Keratinocyte (primary cell): ENCODE measurements around the gene XPNPEP2. TPM values are rescaled to one million over a fixed set of nuclear protein-coding genes. Genes with fewer than 3 reads are reported as not detected.

Experiments used
- DNase-seq: peaks from one replicate; pipeline ENCODE4 v3.0.0-alpha.2; 2011; ENCODE audit warnings: low read depth, missing footprints, low spot score
- FAIRE-seq: peaks from 2 replicates; lab custom pipeline; 2011; peaks lifted over from hg19 to GRCh38; lab: Jason Lieb, UNC
- H2AFZ ChIP-seq: 2 replicates; pipeline ENCODE4 v1.6.0; 2012; ENCODE audit warnings: low read length, control low read depth, inconsistent platforms; ENCODE audit not compliant: control insufficient read depth
- H3K27ac ChIP-seq: 2 replicates; pipeline ENCODE4 v1.5.1; 2011; ENCODE audit warnings: low read length; ENCODE audit not compliant: control insufficient read depth, insufficient read depth
- H3K27me3 ChIP-seq: 3 replicates; pipeline ENCODE4 v1.6.0; 2011; ENCODE audit warnings: low read length; ENCODE audit not compliant: control insufficient read depth, insufficient read depth; ENCODE audit errors: extremely low read depth
- H3K36me3 ChIP-seq, 2 experiments: 2 replicates in 1 of 2; 3 replicates in 1 of 2; pipeline ENCODE4 v1.5.1; 2011; ENCODE audit warnings: low read length in 2 of 2, mild to moderate bottlenecking in 1 of 2; ENCODE audit not compliant: control insufficient read depth in 2 of 2, insufficient read depth in 2 of 2; ENCODE audit errors: extremely low read depth in 1 of 2
- H3K4me1 ChIP-seq: 3 replicates; pipeline ENCODE4 v1.5.1; 2011; ENCODE audit warnings: low read length; ENCODE audit not compliant: control insufficient read depth, insufficient read depth; ENCODE audit errors: extremely low read depth
- H3K4me2 ChIP-seq: 3 replicates; pipeline ENCODE4 v1.6.0; 2011; ENCODE audit warnings: low read depth, low read length; ENCODE audit not compliant: control insufficient read depth, insufficient read depth; ENCODE audit errors: extremely low read depth
- H3K4me3 ChIP-seq, 3 experiments: fragments of 200-600 bp in 1 of 3; sonication (generic) in 1 of 3; 2 replicates in 2 of 3; 3 replicates in 1 of 3; pipeline ENCODE4 v1.5.1; 2011 to 2016; ENCODE audit warnings: low read length in 3 of 3, mild to moderate bottlenecking in 3 of 3, control low read depth in 2 of 3, inconsistent platforms in 1 of 3, low read depth in 1 of 3, mixed read lengths in 1 of 3, mixed run types in 1 of 3, moderate library complexity in 1 of 3; ENCODE audit not compliant: control insufficient read depth in 2 of 3, insufficient read depth in 2 of 3; ENCODE audit errors: extremely low read depth in 1 of 3
- H3K79me2 ChIP-seq: 2 replicates; pipeline ENCODE4 v1.6.0; 2012; ENCODE audit warnings: low read length; ENCODE audit not compliant: control insufficient read depth, insufficient read depth
- H3K9ac ChIP-seq: 3 replicates; pipeline ENCODE4 v1.6.0; 2011; ENCODE audit warnings: low read length; ENCODE audit not compliant: control insufficient read depth, insufficient read depth; ENCODE audit errors: extremely low read depth
- H3K9me1 ChIP-seq: 3 replicates; pipeline ENCODE4 v1.6.0; 2011; ENCODE audit warnings: low read length; ENCODE audit not compliant: control insufficient read depth, insufficient read depth; ENCODE audit errors: extremely low read depth
- H3K9me3 ChIP-seq: 2 replicates; pipeline ENCODE4 v1.5.1; 2012; ENCODE audit warnings: low read depth, low read length; ENCODE audit not compliant: control insufficient read depth
- H4K20me1 ChIP-seq: 3 replicates; pipeline ENCODE4 v1.6.0; 2011; ENCODE audit warnings: low read length; ENCODE audit not compliant: control insufficient read depth, insufficient read depth; ENCODE audit errors: extremely low read depth
- CTCF ChIP-seq, 3 experiments: IDR thresholded peaks in 1 of 3; conservative IDR thresholded peaks in 1 of 3; optimal IDR thresholded peaks in 1 of 3; 2 replicates in 2 of 3; 3 replicates in 1 of 3; pipeline versions ENCODE3 to v1.5.1; 2011; ENCODE audit warnings: low read length in 3 of 3, mild to moderate bottlenecking in 3 of 3, moderate library complexity in 2 of 3, control low read depth in 1 of 3, inconsistent platforms in 1 of 3; ENCODE audit not compliant: insufficient read depth in 2 of 3; ENCODE audit errors: extremely low read depth in 1 of 3
- EZH2 ChIP-seq: IDR thresholded peaks from one replicate; pipeline ENCODE4 v1.6.1; 2012; ENCODE audit warnings: inconsistent platforms, mild to moderate bottlenecking, low read length, moderate library complexity
- dilution Hi-C: fragments of 300-500 bp; cut with MboI; formaldehyde crosslinking; loops from one replicate; pipeline ENCODE4 v1.7.0; 2020; ENCODE audit warnings: low sequenced_read_pairs; ENCODE audit not compliant: extremely low pct_ligation_motif_present
- polyA plus RNA-seq, 5 experiments: library from polyadenylated mRNA; depleted of rRNA in 3 of 5; stranded (reverse) in 3 of 5; stranded (forward) in 1 of 5; unstranded in 1 of 5; fragments of >200 nt; gene quantifications; 1 replicate in 1 of 5; 2 replicates in 3 of 5; 3 replicates in 1 of 5; pipeline versions ENCODE4 v1.2.1 to v1.2.3, GENCODE V29; 2011 to 2012; ENCODE audit warnings: missing spikeins in 2 of 5, low read depth in 1 of 5, low replicate concordance in 1 of 5

XPNPEP2 gene
- polyA plus RNA-seq, 1 donor (not counting 4 experiments of a cell fraction or from before 2014, with no cell fraction given) = not detected

- no peaks in the 10 kb centered on the region for H3K36me3 ChIP-seq
- no peak overlapping the region for H3K4me3 ChIP-seq
- no peaks in the 10 kb centered on the region for H3K27me3 ChIP-seq
- no peak overlapping the region for H3K9ac ChIP-seq
- no peaks in the 10 kb centered on the region for H3K4me1 ChIP-seq
- no peaks in the 10 kb centered on the region for H4K20me1 ChIP-seq
- H3K27ac ChIP-seq = no peak overlapping the region
- TF ChIP-seq EZH2 = no peak
- H3K4me2 ChIP-seq = no peak overlapping the region
- FAIRE-seq (no peak), DNase-seq (no peak)
- no peak overlapping the region for H2AFZ ChIP-seq
- no peaks in the 10 kb centered on the region for H3K9me1 ChIP-seq
- no peaks in the 10 kb centered on the region for H3K79me2 ChIP-seq
- dilution Hi-C loops = no loop called here
- no peaks in the 10 kb centered on the region for H3K9me3 ChIP-seq
These were observed 10.7 kb upstream of the XPNPEP2 start for GRCh38 chrX:129728061-129728460.

GRCh38 chrX:129731228-129731627 lies 7.6 kb upstream of the XPNPEP2 start:
- no peaks in the 10 kb centered on the region for H3K9me1 ChIP-seq
- dilution Hi-C loops = no loop called here
- DNase-seq (no peak), FAIRE-seq (no peak)
- TF ChIP-seq CTCF (optimal IDR thresholded peaks at IDR 0.05 in 1 of 3, IDR thresholded peaks at IDR 0.05 in 1 of 3, conservative IDR thresholded peaks at IDR 0.05 in 1 of 3; ENCODE audit: extremely low read depth in 1 of 3, insufficient read depth in 2 of 3, low read length in 3 of 3) = no peak
- no peak for TF ChIP-seq EZH2
- H4K20me1 ChIP-seq = no peaks in the 10 kb centered on the region
- no peaks in the 10 kb centered on the region for H3K36me3 ChIP-seq
- no peak overlapping the region for H2AFZ ChIP-seq
- no peaks in the 10 kb centered on the region for H3K27me3 ChIP-seq
- no peak overlapping the region for H3K9ac ChIP-seq
- no peaks in the 10 kb centered on the region for H3K79me2 ChIP-seq
- no peak overlapping the region for H3K27ac ChIP-seq
- H3K9me3 ChIP-seq = no peaks in the 10 kb centered on the region
- no peak overlapping the region for H3K4me3 ChIP-seq
- no peaks in the 10 kb centered on the region for H3K4me1 ChIP-seq
- H3K4me2 ChIP-seq = no peak overlapping the region

GRCh38 chrX:129732857-129733256 lies 5.9 kb upstream of the XPNPEP2 start:
- Histone ChIP-seq H2AFZ (no peak overlapping the region), H3K36me3 (no peaks in the 10 kb centered on the region), H3K27me3 (no peaks in the 10 kb centered on the region), H3K9ac (no peak overlapping the region), H3K4me2 (no peak overlapping the region), H3K4me1 (no peaks in the 10 kb centered on the region), H3K4me3 (no peak overlapping the region), H3K9me1 (no peaks in the 10 kb centered on the region), H3K79me2 (no peaks in the 10 kb centered on the region), H3K27ac (no peak overlapping the region), H4K20me1 (no peaks in the 10 kb centered on the region), H3K9me3 (no peaks in the 10 kb centered on the region)
- TF ChIP-seq CTCF (optimal IDR thresholded peaks at IDR 0.05 in 1 of 3, IDR thresholded peaks at IDR 0.05 in 1 of 3, conservative IDR thresholded peaks at IDR 0.05 in 1 of 3; ENCODE audit: extremely low read depth in 1 of 3, insufficient read depth in 2 of 3, low read length in 3 of 3) (no peak), EZH2 (no peak)
- dilution Hi-C loops = no loop called here
- FAIRE-seq (no peak), DNase-seq (no peak)
